ENCODE measurements around the gene PDE6A. TPM values are rescaled to one million over a fixed set of nuclear protein-coding genes. Genes with fewer than 3 reads are reported as not detected.

Gene PDE6A
- total RNA-seq, 1 donor from 2014 or later = 0.07 TPM

DNA sequence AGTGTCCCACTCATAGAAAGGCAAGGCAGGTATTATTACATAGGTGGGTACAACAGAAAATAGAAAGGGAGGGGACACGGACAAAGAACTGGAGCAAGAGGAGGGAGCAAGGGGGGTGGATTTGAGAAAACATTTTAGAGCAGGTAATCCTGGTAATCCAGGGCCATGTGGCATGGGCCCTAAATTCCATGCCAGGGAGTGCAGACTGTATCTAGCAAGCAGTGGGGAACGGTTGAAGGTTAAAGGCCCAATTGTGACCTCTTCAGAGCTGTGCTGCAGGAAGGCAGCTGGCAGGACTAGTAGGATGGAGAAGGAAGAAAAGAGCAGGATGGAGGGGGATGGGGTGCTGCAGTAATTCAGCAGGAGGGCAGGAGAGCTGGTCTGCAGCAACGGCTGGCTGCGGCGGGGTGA is 75.2 kb downstream of the PDE6A start:
- Mint-ChIP-seq H3K27ac (no peak overlapping the region), H3K27me3 (peaks cover 6% of the 10 kb centered on the region), H3K36me3 (ENCODE audit: insufficient read depth) (no peaks in the 10 kb centered on the region), H3K4me1 (ENCODE audit: low read depth) (peaks cover 5% of the 10 kb centered on the region), H3K4me3 (ENCODE audit: low read depth) (no peak overlapping the region), H3K9me3 (ENCODE audit: low read depth) (no peaks in the 10 kb centered on the region)
- no peak for DNase-seq (ENCODE audit: low spot score, unreplicated experiment)
- TF ChIP-seq, protein P1, sequence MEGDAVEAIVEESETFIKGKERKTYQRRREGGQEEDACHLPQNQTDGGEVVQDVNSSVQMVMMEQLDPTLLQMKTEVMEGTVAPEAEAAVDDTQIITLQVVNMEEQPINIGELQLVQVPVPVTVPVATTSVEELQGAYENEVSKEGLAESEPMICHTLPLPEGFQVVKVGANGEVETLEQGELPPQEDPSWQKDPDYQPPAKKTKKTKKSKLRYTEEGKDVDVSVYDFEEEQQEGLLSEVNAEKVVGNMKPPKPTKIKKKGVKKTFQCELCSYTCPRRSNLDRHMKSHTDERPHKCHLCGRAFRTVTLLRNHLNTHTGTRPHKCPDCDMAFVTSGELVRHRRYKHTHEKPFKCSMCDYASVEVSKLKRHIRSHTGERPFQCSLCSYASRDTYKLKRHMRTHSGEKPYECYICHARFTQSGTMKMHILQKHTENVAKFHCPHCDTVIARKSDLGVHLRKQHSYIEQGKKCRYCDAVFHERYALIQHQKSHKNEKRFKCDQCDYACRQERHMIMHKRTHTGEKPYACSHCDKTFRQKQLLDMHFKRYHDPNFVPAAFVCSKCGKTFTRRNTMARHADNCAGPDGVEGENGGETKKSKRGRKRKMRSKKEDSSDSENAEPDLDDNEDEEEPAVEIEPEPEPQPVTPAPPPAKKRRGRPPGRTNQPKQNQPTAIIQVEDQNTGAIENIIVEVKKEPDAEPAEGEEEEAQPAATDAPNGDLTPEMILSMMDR (IDR thresholded peaks at IDR 0.05; ENCODE audit: unreplicated experiment) = no peak

DNA sequence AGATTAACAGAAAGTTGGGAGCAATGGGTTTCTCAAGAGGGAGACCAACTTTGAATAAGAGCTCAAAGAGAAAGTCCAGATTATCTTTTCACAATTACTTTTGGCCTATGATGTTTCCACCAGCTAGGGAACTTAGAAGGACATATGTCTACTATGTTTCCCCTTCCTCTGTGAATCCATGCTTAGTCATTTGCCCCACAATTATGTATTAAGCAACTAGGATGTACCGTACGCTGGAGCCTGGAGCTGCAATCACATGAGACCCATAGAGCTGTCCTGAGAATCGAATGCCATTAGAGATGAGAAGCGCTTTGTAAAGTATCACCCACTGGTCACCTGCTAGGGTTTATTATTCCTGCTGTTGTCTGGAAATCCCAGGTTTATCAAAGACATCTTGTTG is 78.8 kb downstream of the PDE6A start:
- Mint-ChIP-seq H3K9me3 (ENCODE audit: low read depth) (no peaks in the 10 kb centered on the region), H3K36me3 (ENCODE audit: insufficient read depth) (no peaks in the 10 kb centered on the region), H3K4me3 (ENCODE audit: low read depth) (no peak overlapping the region), H3K4me1 (ENCODE audit: low read depth) (peaks cover 4% of the 10 kb centered on the region), H3K27ac (no peak overlapping the region), H3K27me3 (peaks cover 3% of the 10 kb centered on the region)
- TF ChIP-seq, protein P1 (IDR thresholded peaks at IDR 0.05; ENCODE audit: unreplicated experiment) = no peak
- no peak for DNase-seq (ENCODE audit: low spot score, unreplicated experiment)

DNA sequence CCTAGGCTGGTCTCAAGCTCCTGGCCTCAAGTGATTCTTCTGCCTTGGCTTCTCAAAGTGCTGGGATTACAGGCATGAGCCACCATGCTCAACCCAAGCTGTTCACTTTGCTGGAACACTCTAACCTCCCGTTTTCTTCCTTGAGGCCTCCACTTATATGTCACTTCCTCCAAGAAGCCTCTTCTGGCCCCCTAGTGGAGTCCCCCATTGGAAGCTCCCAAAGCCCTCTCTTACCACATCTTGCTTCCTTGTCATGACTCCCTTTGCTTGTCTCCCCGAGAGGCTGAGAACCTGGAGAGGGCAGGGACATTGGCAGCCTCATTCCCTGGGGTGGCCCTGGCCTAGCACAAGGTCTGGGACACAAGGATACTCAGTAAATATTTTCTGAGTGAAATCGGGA is 80.8 kb downstream of the PDE6A start:
- Mint-ChIP-seq H3K27me3 (peaks cover 4% of the 10 kb centered on the region), H3K4me1 (ENCODE audit: low read depth) (peaks cover 1% of the 10 kb centered on the region), H3K36me3 (ENCODE audit: insufficient read depth) (no peaks in the 10 kb centered on the region), H3K4me3 (ENCODE audit: low read depth) (no peak overlapping the region), H3K9me3 (ENCODE audit: low read depth) (no peaks in the 10 kb centered on the region), H3K27ac (no peak overlapping the region)
- DNase-seq (ENCODE audit: low spot score, unreplicated experiment) = no peak
- TF ChIP-seq, protein P1 (IDR thresholded peaks at IDR 0.05; ENCODE audit: unreplicated experiment) = no peak

DNA sequence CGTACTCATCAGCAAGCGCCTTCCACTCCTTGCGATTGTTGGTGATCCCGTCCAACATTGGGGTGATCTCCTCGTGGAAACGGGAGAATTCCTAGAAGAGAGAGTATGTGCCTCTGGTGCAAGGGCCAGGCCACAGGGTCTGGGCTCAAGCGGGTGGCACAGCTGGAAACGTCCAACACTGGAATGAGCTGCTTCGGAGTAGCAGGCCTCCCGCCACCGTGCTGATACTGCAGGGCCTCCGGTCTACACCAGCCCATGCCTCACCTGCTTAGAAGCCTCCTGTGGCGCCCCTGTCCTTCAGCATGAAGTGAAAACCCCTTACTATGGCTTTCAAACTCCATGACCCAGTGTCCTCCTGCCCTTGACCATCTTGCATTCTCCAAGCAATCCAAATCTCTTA is 81.4 kb downstream of the PDE6A start:
- TF ChIP-seq, protein P1 (IDR thresholded peaks at IDR 0.05; ENCODE audit: unreplicated experiment) = no peak
- Mint-ChIP-seq H3K36me3 (ENCODE audit: insufficient read depth) (no peaks in the 10 kb centered on the region), H3K4me1 (ENCODE audit: low read depth) (peaks cover 1% of the 10 kb centered on the region), H3K9me3 (ENCODE audit: low read depth) (no peaks in the 10 kb centered on the region), H3K27ac (peak overlapping the region; percentile 24), H3K4me3 (ENCODE audit: low read depth) (no peak overlapping the region), H3K27me3 (peaks cover 4% of the 10 kb centered on the region)
- no peak for DNase-seq (ENCODE audit: low spot score, unreplicated experiment)

DNA sequence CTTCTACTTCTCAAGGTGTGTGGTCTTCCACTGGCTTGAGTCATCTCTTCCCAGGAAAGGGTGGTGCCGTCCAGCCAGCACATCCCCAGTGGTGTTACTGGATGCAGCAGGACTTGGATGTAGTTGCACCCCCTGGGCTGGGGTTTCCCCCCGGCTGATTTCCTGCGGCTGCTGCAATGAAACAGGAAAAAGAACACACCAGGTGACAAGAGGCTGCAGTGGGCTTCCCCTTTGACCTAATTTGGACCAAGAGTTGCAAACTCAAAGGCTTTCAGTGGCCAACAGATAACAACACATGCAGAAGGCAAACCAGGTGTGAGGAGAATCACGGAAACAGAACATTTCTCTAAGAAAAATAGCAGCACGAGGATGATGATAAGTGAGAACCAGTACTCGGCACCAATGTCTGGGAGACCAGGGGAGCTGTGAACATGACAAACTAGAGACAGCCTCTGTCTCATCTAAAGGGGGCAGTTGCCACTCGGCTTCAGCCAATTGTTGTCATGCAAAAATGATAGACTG is 83.7 kb downstream of the PDE6A start:
- Mint-ChIP-seq H3K27ac (no peak overlapping the region), H3K36me3 (ENCODE audit: insufficient read depth) (no peaks in the 10 kb centered on the region), H3K27me3 (peaks cover 4% of the 10 kb centered on the region), H3K4me3 (ENCODE audit: low read depth) (no peak overlapping the region), H3K4me1 (ENCODE audit: low read depth) (peaks cover 1% of the 10 kb centered on the region), H3K9me3 (ENCODE audit: low read depth) (no peaks in the 10 kb centered on the region)
- TF ChIP-seq, protein P1 (IDR thresholded peaks at IDR 0.05; ENCODE audit: unreplicated experiment) = no peak
- DNase-seq (ENCODE audit: low spot score, unreplicated experiment) = no peak
